Stimulated activated naive CD8-positive, alpha-beta T cell treated with anti-CD3 and anti-CD28 coated beads, Interleukin-15, amount 100 ng/mL, for 72 hours (primary cell): ENCODE data around the gene ZNF382.

Experiments used
- ATAC-seq: fragments of 150-1000 bp; cut with Tn5 transposase; 2 replicates; pipeline ENCODE4 v1.10.0; 2021; ENCODE audit warnings: mild to moderate bottlenecking, moderate library complexity
- DNase-seq, 2 donors: peaks; one replicate each; pipeline ENCODE4 v3.0.0; 2021 to 2022
- H3K27ac Mint-ChIP-seq, 2 donors: one replicate each; pipeline ENCODE4 v1.8.0; 2022; ENCODE audit warnings: mild to moderate bottlenecking in 2 of 2, mixed read lengths in 2 of 2, moderate library complexity in 2 of 2
- H3K27me3 Mint-ChIP-seq: one replicate; pipeline ENCODE4 v1.8.0; 2022; ENCODE audit warnings: mixed read lengths
- H3K4me1 Mint-ChIP-seq: one replicate; pipeline ENCODE4 v1.8.0; 2022; ENCODE audit warnings: mild to moderate bottlenecking, mixed read lengths
- H3K4me3 Mint-ChIP-seq, 2 donors: one replicate each; pipeline ENCODE4 v1.8.0; 2022; ENCODE audit warnings: mild to moderate bottlenecking in 2 of 2, mixed read lengths in 2 of 2, moderate library complexity in 1 of 2
- H3K9me3 Mint-ChIP-seq, 2 donors: one replicate each; pipeline ENCODE4 v1.8.0; 2022; ENCODE audit warnings: mixed read lengths in 2 of 2

The ZNF382 gene

GRCh38 chr19:36638862-36639510, 33.9 kb downstream of the ZNF382 start:
- Mint-ChIP-seq H3K4me1 (no peaks in the 10 kb centered on the region), H3K9me3 (peaks cover 45 to 70% of the 10 kb centered on the region in 2 donors), H3K4me3 (no peak overlapping the region), H3K27ac (no peak overlapping the region), H3K27me3 (no peaks in the 10 kb centered on the region)
- DNase-seq (no peak), ATAC-seq (no peak)

DNA sequence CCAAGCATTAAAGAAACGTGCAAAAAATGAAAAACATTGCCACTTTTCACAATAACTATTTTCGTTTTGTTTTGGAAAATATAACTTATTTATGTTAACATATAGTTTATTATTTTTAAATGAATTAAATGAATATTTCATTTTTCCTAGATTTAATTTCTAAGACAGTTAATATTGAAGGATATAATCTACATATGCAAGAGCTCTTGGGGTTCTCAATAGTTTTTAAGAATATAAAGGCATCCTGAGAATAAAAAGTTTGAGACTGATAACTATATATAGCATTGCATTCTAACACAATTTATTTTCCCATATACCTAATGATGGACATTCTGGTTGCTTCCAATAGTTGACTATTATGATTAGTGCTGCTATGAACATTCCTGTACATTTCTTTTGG, 41.6 kb downstream of the ZNF382 start:
- DNase-seq (no peak), ATAC-seq (no peak)
- H3K4me1 Mint-ChIP-seq = no peaks in the 10 kb centered on the region
- H3K9me3 Mint-ChIP-seq = peaks cover 25 to 36% of the 10 kb centered on the region in 2 donors
- no peak overlapping the region for H3K27ac Mint-ChIP-seq
- H3K4me3 Mint-ChIP-seq = no peak overlapping the region
- H3K27me3 Mint-ChIP-seq = no peaks in the 10 kb centered on the region

DNA sequence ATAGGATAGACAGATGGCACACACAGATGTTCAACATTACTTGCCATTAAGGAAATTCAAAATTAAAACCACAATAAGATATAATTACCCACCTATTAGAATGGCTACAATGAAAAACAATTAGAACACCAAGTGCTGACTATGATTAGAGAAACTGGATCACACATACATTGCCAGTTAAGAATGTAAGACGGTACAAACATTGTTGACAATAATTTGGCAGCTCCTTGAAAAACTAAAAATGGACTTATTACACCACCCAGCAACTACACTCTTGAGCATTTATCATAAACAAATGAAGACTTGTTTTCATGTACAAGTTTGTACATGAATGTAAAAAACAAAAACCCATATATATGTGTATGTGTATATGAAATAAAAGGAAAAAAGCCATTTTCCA, 47.8 kb downstream of the ZNF382 start:
- Mint-ChIP-seq H3K9me3 (peaks cover 35 to 51% of the 10 kb centered on the region in 2 donors), H3K4me3 (no peak overlapping the region), H3K27ac (no peak overlapping the region), H3K27me3 (no peaks in the 10 kb centered on the region), H3K4me1 (no peaks in the 10 kb centered on the region)
- no peak for ATAC-seq
- no peak for DNase-seq

DNA sequence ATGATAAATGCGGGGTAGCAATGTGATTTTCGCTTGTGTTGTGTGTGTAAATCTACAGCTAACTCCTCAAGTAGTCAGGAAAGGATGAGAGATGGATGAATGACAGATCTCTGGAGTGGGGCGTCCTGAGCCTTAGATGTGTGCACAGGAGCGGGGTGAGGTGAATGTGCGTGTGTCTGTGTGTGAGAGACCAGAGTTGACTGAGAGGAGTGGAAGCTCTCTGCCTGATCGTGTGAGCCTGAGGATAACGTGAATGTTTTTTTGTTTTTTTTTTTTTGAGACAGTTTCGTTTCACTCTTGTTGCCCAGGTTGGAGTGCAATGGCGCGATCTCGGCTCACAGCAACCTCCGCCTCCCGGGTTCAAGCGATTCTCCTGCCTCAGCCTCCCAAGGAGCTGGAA, 60.7 kb downstream of the ZNF382 start:
- Mint-ChIP-seq H3K9me3 (peaks cover 43 to 56% of the 10 kb centered on the region in 2 donors), H3K27ac (peak overlapping the region; percentile 5 to 89), H3K4me3 (peak overlapping the region; percentile 97 to 100), H3K4me1 (peaks cover 32% of the 10 kb centered on the region), H3K27me3 (no peaks in the 10 kb centered on the region)
- DNase-seq (no peak), ATAC-seq (no peak)

DNA sequence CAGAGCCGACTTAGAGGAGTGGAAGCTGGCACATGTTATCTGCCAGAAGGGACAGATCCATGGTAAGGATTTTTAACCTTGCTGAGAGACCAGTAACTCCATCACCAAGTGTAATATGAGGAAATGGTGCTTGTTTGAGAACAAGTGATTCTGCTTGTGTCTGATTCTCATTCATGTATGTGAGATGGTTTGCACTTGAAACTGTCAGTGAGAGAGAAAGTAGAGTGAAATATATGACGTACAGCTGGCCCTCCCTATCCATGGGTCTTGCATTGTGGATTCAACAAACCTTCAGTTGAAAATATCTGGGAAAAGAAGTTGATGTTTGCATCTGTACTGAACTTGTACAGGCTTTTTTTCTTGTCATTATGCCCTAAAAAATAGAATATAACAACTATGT, 63.5 kb downstream of the ZNF382 start:
- Mint-ChIP-seq H3K4me1 (peaks cover 32% of the 10 kb centered on the region), H3K9me3 (peaks cover 45 to 48% of the 10 kb centered on the region in 2 donors), H3K27ac (no peak overlapping the region), H3K4me3 (no peak overlapping the region), H3K27me3 (no peaks in the 10 kb centered on the region)
- ATAC-seq = no peak
- no peak for DNase-seq

- no peak overlapping the region for H3K27ac Mint-ChIP-seq
- no peak for DNase-seq
- H3K4me1 Mint-ChIP-seq = peaks cover 7% of the 10 kb centered on the region
- H3K27me3 Mint-ChIP-seq = no peaks in the 10 kb centered on the region
- no peak overlapping the region for H3K4me3 Mint-ChIP-seq
- no peak for ATAC-seq
- H3K9me3 Mint-ChIP-seq = peaks cover 31 to 34% of the 10 kb centered on the region in 2 donors
Observed at GRCh38 chr19:36672368-36672767, 67.3 kb downstream of the ZNF382 start.

DNA sequence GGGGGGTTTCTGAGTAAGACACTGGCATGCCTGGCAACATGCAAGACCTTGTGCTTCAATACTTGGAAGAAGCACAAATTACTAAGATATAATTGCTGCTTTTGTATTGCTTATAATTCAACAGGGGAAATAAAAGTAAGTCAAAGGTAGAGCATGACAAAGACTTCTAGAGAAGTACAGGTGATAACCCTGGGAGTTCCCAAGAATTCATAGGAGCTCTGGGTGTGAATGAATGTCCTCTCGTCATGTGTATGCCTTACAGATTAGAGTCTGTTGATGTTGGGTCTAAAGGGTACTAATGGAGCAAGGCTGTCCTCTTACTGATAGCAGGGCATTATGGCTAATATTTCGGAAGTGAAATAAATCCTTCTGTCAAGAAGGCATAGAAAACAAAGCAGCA, 69.1 kb downstream of the ZNF382 start:
- no peak for DNase-seq
- no peak for ATAC-seq
- no peak overlapping the region for H3K27ac Mint-ChIP-seq
- H3K4me1 Mint-ChIP-seq = no peaks in the 10 kb centered on the region
- H3K27me3 Mint-ChIP-seq = no peaks in the 10 kb centered on the region
- no peak overlapping the region for H3K4me3 Mint-ChIP-seq
- peaks cover 32 to 34% of the 10 kb centered on the region in 2 donors for H3K9me3 Mint-ChIP-seq

- ATAC-seq (no peak), DNase-seq (no peak)
- H3K27ac Mint-ChIP-seq = no peak overlapping the region
- H3K4me1 Mint-ChIP-seq = no peaks in the 10 kb centered on the region
- no peaks in the 10 kb centered on the region for H3K27me3 Mint-ChIP-seq
- no peak overlapping the region for H3K4me3 Mint-ChIP-seq
- H3K9me3 Mint-ChIP-seq = peaks cover 27 to 55% of the 10 kb centered on the region in 2 donors
Observed at GRCh38 chr19:36679455-36679854, 74.3 kb downstream of the ZNF382 start.
